Endothelial cell of umbilical vein (primary cell): ENCODE measurements around the gene CA5A. TPM values are rescaled to one million over a fixed set of nuclear protein-coding genes. Genes with fewer than 3 reads are reported as not detected.

Source experiments
- BruUV-seq: library from RNA; stranded (reverse); fragments of 400-500 nt; replicated peaks from 2 replicates; lab custom pipeline; 2021; lab: Mats Ljungman, UMichigan
- CTCF ChIA-PET: fragments of 300-600, 350-600 bp; sonication (Branson Sonifier 250); formaldehyde crosslinking; loops from one replicate; lab custom pipeline; 2021; ENCODE audit warnings: antibody characterized with exemption, inconsistent platforms; lab: Charles Lee
- POLR2A ChIA-PET: fragments of 300-600, 350-600 bp; sonication (Branson Sonifier 250); formaldehyde crosslinking; loops from one replicate; lab custom pipeline; 2021; ENCODE audit warnings: antibody characterized with exemption, inconsistent platforms; lab: Charles Lee
- DNase-seq: peaks from one replicate; pipeline ENCODE4 v3.0.0-alpha.2; 2011; ENCODE audit warnings: low read depth, low spot score
- FAIRE-seq: peaks from 2 replicates; lab custom pipeline; 2011; peaks lifted over from hg19 to GRCh38; lab: Jason Lieb, UNC
- H2AFZ ChIP-seq: 2 replicates; pipeline ENCODE4 v1.6.0; 2012; ENCODE audit warnings: low read depth, low read length, control low read depth, inconsistent platforms
- H3K27ac ChIP-seq: 2 replicates; pipeline ENCODE4 v1.5.1; 2011; ENCODE audit warnings: low read depth, mild to moderate bottlenecking, control low read depth, low read length, moderate library complexity; ENCODE audit not compliant: insufficient read depth
- H3K27me3 ChIP-seq, 2 experiments: 2 replicates each; pipeline versions ENCODE4 v1.6.0 to v1.6.1; 2011; ENCODE audit warnings: low read length in 2 of 2, mixed read lengths in 1 of 2; ENCODE audit not compliant: control insufficient read depth in 2 of 2, insufficient read depth in 2 of 2
- H3K36me3 ChIP-seq, 2 experiments: 2 replicates in 1 of 2; 3 replicates in 1 of 2; pipeline ENCODE4 v1.5.1; 2011; ENCODE audit warnings: low read length in 2 of 2, mild to moderate bottlenecking in 1 of 2, moderate library complexity in 1 of 2; ENCODE audit not compliant: control insufficient read depth in 2 of 2, insufficient read depth in 2 of 2; ENCODE audit errors: extremely low read depth in 1 of 2
- H3K4me1 ChIP-seq: 3 replicates; pipeline ENCODE4 v1.5.1; 2011; ENCODE audit warnings: mild to moderate bottlenecking, low read length; ENCODE audit not compliant: control insufficient read depth, insufficient read depth; ENCODE audit errors: extremely low read depth
- H3K4me2 ChIP-seq: 2 replicates; pipeline ENCODE4 v1.6.1; 2011; ENCODE audit warnings: low read length, control low read depth, mixed read lengths; ENCODE audit not compliant: insufficient read depth
- H3K4me3 ChIP-seq, 3 experiments: fragments of 200-600 bp in 1 of 3; sonication (generic), shearing (Covaris generic) in 1 of 3; replicated peaks in 1 of 3; 2 replicates each; pipeline ENCODE4 v1.5.1; 2011 to 2016; ENCODE audit warnings: control low read depth in 3 of 3, low read length in 3 of 3, mild to moderate bottlenecking in 2 of 3, inconsistent platforms in 1 of 3, low read depth in 1 of 3, moderate library complexity in 1 of 3; ENCODE audit not compliant: insufficient read depth in 1 of 3
- H3K79me2 ChIP-seq: 2 replicates; pipeline ENCODE4 v1.6.0; 2012; ENCODE audit warnings: low read length, inconsistent platforms; ENCODE audit not compliant: control insufficient read depth, insufficient read depth
- H3K9ac ChIP-seq: replicated peaks from 2 replicates; pipeline ENCODE3; 2011; ENCODE audit warnings: low read length, control low read depth; ENCODE audit not compliant: insufficient read depth; ENCODE audit errors: extremely low read depth
- H3K9me1 ChIP-seq: replicated peaks from 3 replicates; pipeline ENCODE4 v1.6.0; 2011; ENCODE audit warnings: mild to moderate bottlenecking, low read length; ENCODE audit not compliant: control insufficient read depth, insufficient read depth; ENCODE audit errors: extremely low read depth
- H3K9me3 ChIP-seq: replicated peaks from 2 replicates; pipeline ENCODE4 v1.5.1; 2012; ENCODE audit warnings: low read length, inconsistent platforms; ENCODE audit not compliant: control insufficient read depth, insufficient read depth
- H4K20me1 ChIP-seq: replicated peaks from 2 replicates; pipeline ENCODE3; 2011; ENCODE audit warnings: mild to moderate bottlenecking, low read length; ENCODE audit not compliant: control insufficient read depth, insufficient read depth; ENCODE audit errors: extremely low read depth
- EZH2 ChIP-seq: IDR thresholded peaks from 2 replicates; pipeline ENCODE4 v1.6.1; 2012; ENCODE audit warnings: borderline replicate concordance, low read depth, mild to moderate bottlenecking, moderate library complexity, low read length, inconsistent platforms; ENCODE audit not compliant: severe bottlenecking
- FOS ChIP-seq: IDR thresholded peaks from 2 replicates; pipeline ENCODE4 v1.6.1; 2011; ENCODE audit warnings: mild to moderate bottlenecking, low read length, moderate library complexity, borderline replicate concordance; ENCODE audit not compliant: insufficient read depth
- GATA2 ChIP-seq: IDR thresholded peaks from 2 replicates; pipeline ENCODE4 v1.7.0; 2011; ENCODE audit warnings: low read depth, mild to moderate bottlenecking, moderate library complexity, mixed read lengths, low read length; ENCODE audit not compliant: insufficient read length, insufficient read depth
- JUN ChIP-seq: IDR thresholded peaks from 2 replicates; pipeline ENCODE4 v1.6.1; 2011; ENCODE audit warnings: borderline replicate concordance, low read depth; ENCODE audit not compliant: insufficient read length, insufficient read depth
- MYC ChIP-seq: IDR thresholded peaks from one replicate; pipeline ENCODE4 v1.6.1; 2011; ENCODE audit warnings: mild to moderate bottlenecking, low read depth, low read length
- POLR2A ChIP-seq: IDR thresholded peaks from 2 replicates; pipeline ENCODE4 v1.6.1; 2012; ENCODE audit warnings: low read depth, mild to moderate bottlenecking, control low read depth, low read length
- POLR2AphosphoS5 ChIP-seq: IDR thresholded peaks from 2 replicates; pipeline ENCODE4 v1.6.1; 2012; ENCODE audit warnings: low read depth, mild to moderate bottlenecking, control low read depth, low read length, moderate library complexity; ENCODE audit not compliant: insufficient read depth
- dilution Hi-C: fragments of 300-500 bp; cut with MboI; formaldehyde crosslinking; loops from one replicate; pipeline ENCODE4 v1.15.0; 2019; ENCODE audit warnings: low sequenced_read_pairs; ENCODE audit not compliant: extremely low pct_ligation_motif_present
- intact Hi-C: fragments of 100-400 bp; cut with micrococcal nuclease; formaldehyde crosslinking; loops from one replicate; pipeline ENCODE4 v1.10.0; 2022
- polyA plus RNA-seq, 4 experiments: library from polyadenylated mRNA; depleted of rRNA in 3 of 4; stranded (reverse) in 3 of 4; unstranded in 1 of 4; fragments of >200 nt; gene quantifications; 2 replicates each; pipeline versions ENCODE4 v1.2.1 to v1.2.3, GENCODE V29; 2011 to 2012; ENCODE audit warnings: missing spikeins in 1 of 4
- total RNA-seq: library from RNA; stranded (reverse); gene quantifications from 2 replicates; pipeline ENCODE4 v1.2.3, GENCODE V29; 2021
- TF ChIP-seq, protein P1 (sequence below): IDR thresholded peaks from 2 replicates; pipeline ENCODE4 v1.6.1; 2011; ENCODE audit not compliant: insufficient read depth, insufficient read length
- TF ChIP-seq, protein P2 (sequence below), 2 donors: IDR thresholded peaks; 1 replicate in 1 of 2; 2 replicates in 1 of 2; pipeline ENCODE4 v1.5.1; 2011; ENCODE audit warnings: low read length in 2 of 2, mild to moderate bottlenecking in 2 of 2, moderate library complexity in 2 of 2, control low read depth in 1 of 2, inconsistent platforms in 1 of 2, low read depth in 1 of 2; ENCODE audit not compliant: insufficient read depth in 1 of 2; ENCODE audit errors: extremely low read depth in 1 of 2

Gene CA5A
- total and polyA plus RNA-seq, 2 donors (not counting 3 experiments of a cell fraction or from before 2014, with no cell fraction given), result not detected

- Histone ChIP-seq H2AFZ (no peak overlapping the region), H3K9me3 (no peaks in the 10 kb centered on the region), H3K27ac (no peak overlapping the region), H3K9me1 (no peaks in the 10 kb centered on the region), H3K4me1 (peaks cover 9% of the 10 kb centered on the region), H3K4me2 (no peak overlapping the region), H3K27me3 (no peaks in the 10 kb centered on the region), H3K36me3 (peaks cover 0 to 2% of the 10 kb centered on the region in 2 experiments), H3K4me3 (no peak overlapping the region), H4K20me1 (no peaks in the 10 kb centered on the region), H3K79me2 (peaks cover 65% of the 10 kb centered on the region), H3K9ac (no peak overlapping the region)
- TF ChIP-seq, protein P1, sequence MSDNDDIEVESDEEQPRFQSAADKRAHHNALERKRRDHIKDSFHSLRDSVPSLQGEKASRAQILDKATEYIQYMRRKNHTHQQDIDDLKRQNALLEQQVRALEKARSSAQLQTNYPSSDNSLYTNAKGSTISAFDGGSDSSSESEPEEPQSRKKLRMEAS, result no peak
- TF ChIP-seq POLR2AphosphoS5 (no peak), GATA2 (no peak), JUN (no peak), POLR2A (no peak), MYC (no peak), FOS (no peak), EZH2 (no peak)
- TF ChIP-seq, protein P2, sequence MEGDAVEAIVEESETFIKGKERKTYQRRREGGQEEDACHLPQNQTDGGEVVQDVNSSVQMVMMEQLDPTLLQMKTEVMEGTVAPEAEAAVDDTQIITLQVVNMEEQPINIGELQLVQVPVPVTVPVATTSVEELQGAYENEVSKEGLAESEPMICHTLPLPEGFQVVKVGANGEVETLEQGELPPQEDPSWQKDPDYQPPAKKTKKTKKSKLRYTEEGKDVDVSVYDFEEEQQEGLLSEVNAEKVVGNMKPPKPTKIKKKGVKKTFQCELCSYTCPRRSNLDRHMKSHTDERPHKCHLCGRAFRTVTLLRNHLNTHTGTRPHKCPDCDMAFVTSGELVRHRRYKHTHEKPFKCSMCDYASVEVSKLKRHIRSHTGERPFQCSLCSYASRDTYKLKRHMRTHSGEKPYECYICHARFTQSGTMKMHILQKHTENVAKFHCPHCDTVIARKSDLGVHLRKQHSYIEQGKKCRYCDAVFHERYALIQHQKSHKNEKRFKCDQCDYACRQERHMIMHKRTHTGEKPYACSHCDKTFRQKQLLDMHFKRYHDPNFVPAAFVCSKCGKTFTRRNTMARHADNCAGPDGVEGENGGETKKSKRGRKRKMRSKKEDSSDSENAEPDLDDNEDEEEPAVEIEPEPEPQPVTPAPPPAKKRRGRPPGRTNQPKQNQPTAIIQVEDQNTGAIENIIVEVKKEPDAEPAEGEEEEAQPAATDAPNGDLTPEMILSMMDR (IDR thresholded peaks at IDR 0.05; ENCODE audit: extremely low read depth in 1 of 2, insufficient read depth in 1 of 2, low read depth in 1 of 2, low read length in 2 of 2), result no peak
- dilution Hi-C loops (no loop called here), intact Hi-C loops (no loop called here)
- no peak for DNase-seq
- FAIRE-seq, result no peak
- ChIA-PET POLR2A (no interaction called here), CTCF (interaction anchor here (3.5 to 10.5 kb wide), 2 partner anchors 64 to 65 kb away, joined by 26 to 177 read pairs; no protein-coding TSS in a partner anchor)
- BruUV-seq, result no TSS peak
Measured at GRCh38 chr16:87844120-87844733, 92.1 kb downstream of the CA5A start.
